Peyer's patch (tissue), 4 donors: ENCODE data around the gene INKA2.

Experiments used
- POLR2A ChIP-seq, 2 donors: fragments of 450-650 bp; IDR thresholded peaks; one replicate each; pipeline ENCODE4 v1.5.1; 2017; ENCODE audit warnings: antibody characterized with exemption in 2 of 2, mild to moderate bottlenecking in 2 of 2, moderate library complexity in 2 of 2
- TF ChIP-seq, protein P1 (sequence below), 6 experiments: fragments of 450-650 bp in 4 of 6; fragments of 200-600 bp in 2 of 6; sonication (generic) in 1 of 6; IDR thresholded peaks; one replicate each; pipeline ENCODE4 v1.5.1; 2017 to 2019; ENCODE audit warnings: antibody characterized with exemption in 6 of 6, mild to moderate bottlenecking in 3 of 6, moderate library complexity in 1 of 6

DNA sequence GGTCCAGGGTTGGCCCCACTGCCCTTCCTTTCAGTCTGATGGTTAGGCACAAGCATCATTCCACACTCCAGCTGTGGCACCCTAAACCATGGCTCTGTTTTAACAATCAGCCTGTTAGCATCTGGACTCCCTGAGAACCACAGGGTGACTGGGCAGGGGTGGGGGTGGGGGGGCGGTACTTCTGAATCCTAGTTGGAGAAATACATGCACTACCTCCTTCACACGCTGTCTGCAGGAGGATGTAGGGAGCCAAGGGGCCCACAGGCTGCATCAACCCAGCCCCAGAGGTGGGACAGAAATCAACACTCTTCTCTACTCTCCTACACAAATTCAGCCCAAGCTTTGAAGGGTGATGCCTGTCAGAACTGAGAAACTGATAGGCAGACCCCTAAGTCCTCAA is 40.4 kb upstream of the INKA2 start:
- TF ChIP-seq, protein P1, sequence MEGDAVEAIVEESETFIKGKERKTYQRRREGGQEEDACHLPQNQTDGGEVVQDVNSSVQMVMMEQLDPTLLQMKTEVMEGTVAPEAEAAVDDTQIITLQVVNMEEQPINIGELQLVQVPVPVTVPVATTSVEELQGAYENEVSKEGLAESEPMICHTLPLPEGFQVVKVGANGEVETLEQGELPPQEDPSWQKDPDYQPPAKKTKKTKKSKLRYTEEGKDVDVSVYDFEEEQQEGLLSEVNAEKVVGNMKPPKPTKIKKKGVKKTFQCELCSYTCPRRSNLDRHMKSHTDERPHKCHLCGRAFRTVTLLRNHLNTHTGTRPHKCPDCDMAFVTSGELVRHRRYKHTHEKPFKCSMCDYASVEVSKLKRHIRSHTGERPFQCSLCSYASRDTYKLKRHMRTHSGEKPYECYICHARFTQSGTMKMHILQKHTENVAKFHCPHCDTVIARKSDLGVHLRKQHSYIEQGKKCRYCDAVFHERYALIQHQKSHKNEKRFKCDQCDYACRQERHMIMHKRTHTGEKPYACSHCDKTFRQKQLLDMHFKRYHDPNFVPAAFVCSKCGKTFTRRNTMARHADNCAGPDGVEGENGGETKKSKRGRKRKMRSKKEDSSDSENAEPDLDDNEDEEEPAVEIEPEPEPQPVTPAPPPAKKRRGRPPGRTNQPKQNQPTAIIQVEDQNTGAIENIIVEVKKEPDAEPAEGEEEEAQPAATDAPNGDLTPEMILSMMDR (IDR thresholded peaks at IDR 0.05): no peak
- TF ChIP-seq POLR2A (IDR thresholded peaks at IDR 0.05): no peak
